Measurements from ENCODE around the gene ZNF426.

The ZNF426 gene

GRCh38 chr19:9494096-9494495 lies 44.3 kb downstream of the ZNF426 start:
- DNase-seq: no peak

- no peak for DNase-seq
Measured at GRCh38 chr19:9487016-9487415, 51.4 kb downstream of the ZNF426 start.

GRCh38 chr19:9485140-9485539 lies 53.3 kb downstream of the ZNF426 start:
- DNase-seq: no peak

- DNase-seq: no peak
Measured at GRCh38 chr19:9474975-9475374, 63.5 kb downstream of the ZNF426 start.
